CD4-positive, CD25-positive, alpha-beta regulatory T cell (primary cell): ENCODE data around the gene SUMO4. TPM values are rescaled to one million over a fixed set of nuclear protein-coding genes. Genes with fewer than 3 reads are reported as not detected.
"Not testable (repeated sequence)": the region's sequence is repeated elsewhere in the genome, so short reads cannot be mapped to it uniquely, and the experiment has no call there.

Source experiments
- ATAC-seq, 2 donors: fragments of 150-1000 bp; cut with Tn5 transposase; one replicate each; pipeline ENCODE4 v1.10.0; 2021; ENCODE audit warnings: low read depth in 2 of 2, moderate number of reproducible peaks in 2 of 2, moderate library complexity in 1 of 2
- DNase-seq, 3 donors: peaks; one replicate each; pipeline versions ENCODE4 v3.0.0 to v3.0.0-alpha.2; 2012 to 2022; ENCODE audit warnings: mixed read lengths in 1 of 3
- H3K27ac ChIP-seq: one replicate; pipeline ENCODE4 v1.7.0; 2013; ENCODE audit warnings: mild to moderate bottlenecking, low read length; ENCODE audit not compliant: insufficient read depth, poor library complexity, severe bottlenecking
- H3K27me3 ChIP-seq: one replicate; pipeline ENCODE4 v1.7.0; 2013; ENCODE audit warnings: low read length; ENCODE audit not compliant: control insufficient read depth, insufficient read depth
- H3K36me3 ChIP-seq: one replicate; pipeline ENCODE4 v1.7.0; 2013; ENCODE audit warnings: mild to moderate bottlenecking, low read length, moderate library complexity; ENCODE audit not compliant: control insufficient read depth, insufficient read depth
- H3K4me1 ChIP-seq: 2 replicates; pipeline ENCODE4 v1.7.0; 2013; ENCODE audit warnings: mild to moderate bottlenecking, low read length; ENCODE audit not compliant: insufficient read depth, control insufficient read depth, poor library complexity, severe bottlenecking
- H3K4me3 ChIP-seq: one replicate; pipeline ENCODE4 v1.7.0; 2013; ENCODE audit warnings: low read depth, mild to moderate bottlenecking, low read length, moderate library complexity
- H3K9me3 ChIP-seq, 2 experiments: 1 replicate in 1 of 2; 2 replicates in 1 of 2; pipeline ENCODE4 v1.7.0; 2013; ENCODE audit warnings: low read length in 2 of 2, mild to moderate bottlenecking in 1 of 2, moderate library complexity in 1 of 2; ENCODE audit not compliant: control insufficient read depth in 2 of 2
- H3K27ac Mint-ChIP-seq, 3 donors: one replicate each; pipeline ENCODE4 v1.8.0; 2020 to 2022; ENCODE audit warnings: mild to moderate bottlenecking in 3 of 3, mixed read lengths in 3 of 3, moderate library complexity in 2 of 3
- H3K27me3 Mint-ChIP-seq: one replicate; pipeline ENCODE4 v1.8.0; 2022; ENCODE audit warnings: mild to moderate bottlenecking, mixed read lengths
- H3K36me3 Mint-ChIP-seq: one replicate; pipeline ENCODE4 v1.8.0; 2020; ENCODE audit warnings: mixed read lengths
- H3K4me1 Mint-ChIP-seq, 4 donors: one replicate each; pipeline ENCODE4 v1.8.0; 2020 to 2022; ENCODE audit warnings: mixed read lengths in 4 of 4, mild to moderate bottlenecking in 1 of 4
- H3K4me3 Mint-ChIP-seq, 4 donors: one replicate each; pipeline ENCODE4 v1.8.0; 2020 to 2022; ENCODE audit warnings: mild to moderate bottlenecking in 4 of 4, mixed read lengths in 4 of 4, moderate library complexity in 3 of 4
- H3K9me3 Mint-ChIP-seq, 7 donors: one replicate each; pipeline ENCODE4 v1.8.0; 2020 to 2022; ENCODE audit warnings: mixed read lengths in 7 of 7, mild to moderate bottlenecking in 3 of 7, moderate library complexity in 2 of 7
- polyA plus RNA-seq, 4 donors: library from polyadenylated mRNA; unstranded; fragments of 300-500 nt; fragmentation: Illumina TruSeq; gene quantifications; one replicate each; pipeline ENCODE4 v1.2.3, GENCODE V29; 2021
- total RNA-seq: library from RNA; stranded (reverse); gene quantifications from one replicate; pipeline ENCODE4 v1.2.3, GENCODE V29; 2022

SUMO4 gene
- total and polyA plus RNA-seq, 5 donors from 2014 or later, result 0.38 to 9.0 (median 1.2) TPM

GRCh38 chr6:149440735-149441671 is 40.9 kb downstream of the SUMO4 start:
- Histone ChIP-seq H3K27ac (no peak overlapping the region), H3K9me3 (no peaks in the 10 kb centered on the region), H3K4me3 (no peak overlapping the region), H3K36me3 (no peaks in the 10 kb centered on the region), H3K27me3 (no peaks in the 10 kb centered on the region), H3K4me1 (no peaks in the 10 kb centered on the region)
- ATAC-seq, result no peak
- Mint-ChIP-seq H3K36me3 (no peaks in the 10 kb centered on the region), H3K27me3 (no peaks in the 10 kb centered on the region), H3K27ac (no peak overlapping the region), H3K9me3 (no peaks in the 10 kb centered on the region), H3K4me1 (peaks cover 5 to 30% (median 21%) of the 10 kb centered on the region in 4 donors), H3K4me3 (no peak overlapping the region)
- DNase-seq, result no peak

- H3K36me3 Mint-ChIP-seq, result no peaks in the 10 kb centered on the region
- H3K27ac Mint-ChIP-seq, result no peak overlapping the region
- no peaks in the 10 kb centered on the region for H3K9me3 Mint-ChIP-seq
- H3K36me3 ChIP-seq, result no peaks in the 10 kb centered on the region
- H3K4me3 ChIP-seq, result no peak overlapping the region
- peaks cover 5 to 30% (median 23%) of the 10 kb centered on the region in 4 donors for H3K4me1 Mint-ChIP-seq
- H3K4me1 ChIP-seq, result no peaks in the 10 kb centered on the region
- H3K27me3 ChIP-seq, result no peaks in the 10 kb centered on the region
- H3K27me3 Mint-ChIP-seq, result no peaks in the 10 kb centered on the region
- H3K4me3 Mint-ChIP-seq, result no peak overlapping the region
- no peaks in the 10 kb centered on the region for H3K9me3 ChIP-seq
- no peak for DNase-seq
- ATAC-seq, result no peak
- no peak overlapping the region for H3K27ac ChIP-seq
These were observed 41.7 kb downstream of the SUMO4 start for GRCh38 chr6:149441740-149442139.

- no peak overlapping the region for H3K27ac ChIP-seq
- H3K27me3 ChIP-seq, result no peaks in the 10 kb centered on the region
- H3K27me3 Mint-ChIP-seq, result no peaks in the 10 kb centered on the region
- H3K4me3 ChIP-seq, result no peak overlapping the region
- no peak overlapping the region for H3K4me3 Mint-ChIP-seq
- H3K36me3 Mint-ChIP-seq, result peaks cover 9% of the 10 kb centered on the region
- no peaks in the 10 kb centered on the region for H3K4me1 ChIP-seq
- peak overlapping the region in 1 of 3 donors; percentile 42 for H3K27ac Mint-ChIP-seq
- no peaks in the 10 kb centered on the region for H3K9me3 ChIP-seq
- peaks cover 1% of the 10 kb centered on the region for H3K36me3 ChIP-seq
- no peak for ATAC-seq
- H3K9me3 Mint-ChIP-seq, result no peaks in the 10 kb centered on the region
- peaks cover 0 to 24% (median 16%) of the 10 kb centered on the region in 4 donors for H3K4me1 Mint-ChIP-seq
- no peak for DNase-seq
These were observed 43.5 kb downstream of the SUMO4 start for GRCh38 chr6:149443411-149444181.

- H3K36me3 ChIP-seq, H3K4me3 Mint-ChIP-seq, H3K4me1 ChIP-seq, H3K4me3 ChIP-seq, H3K9me3 Mint-ChIP-seq, H3K27me3 Mint-ChIP-seq, DNase-seq, H3K27ac ChIP-seq, H3K9me3 ChIP-seq, H3K27me3 ChIP-seq: not testable (repeated sequence)
- H3K36me3 Mint-ChIP-seq, result peaks cover 15% of the 10 kb centered on the region
- ATAC-seq, result peak; percentile 17 to 24
- peaks cover under 1 to 14% (median 8%) of the 10 kb centered on the region in 4 donors for H3K4me1 Mint-ChIP-seq
- H3K27ac Mint-ChIP-seq, result peak overlapping the region in 1 of 3 donors; percentile 75
These were observed 44.5 kb downstream of the SUMO4 start for GRCh38 chr6:149444360-149445094.

GRCh38 chr6:149445095-149445466 is 45.0 kb downstream of the SUMO4 start:
- Histone ChIP-seq H3K4me1 (no peaks in the 10 kb centered on the region), H3K36me3 (peaks cover 13% of the 10 kb centered on the region), H3K27me3 (no peaks in the 10 kb centered on the region), H3K4me3 (no peak overlapping the region), H3K9me3 (no peaks in the 10 kb centered on the region), H3K27ac (no peak overlapping the region)
- Mint-ChIP-seq H3K4me3 (no peak overlapping the region), H3K9me3 (no peaks in the 10 kb centered on the region), H3K27me3 (no peaks in the 10 kb centered on the region), H3K36me3 (peaks cover 20% of the 10 kb centered on the region), H3K27ac (peak overlapping the region in 2 of 3 donors; percentile 69 to 82), H3K4me1 (peaks cover 5 to 15% (median 10%) of the 10 kb centered on the region in 4 donors)
- DNase-seq (no peak), ATAC-seq (peak; percentile 30 to 35)

GRCh38 chr6:149445573-149445972 is 45.5 kb downstream of the SUMO4 start:
- no peaks in the 10 kb centered on the region for H3K4me1 ChIP-seq
- H3K36me3 ChIP-seq, result peaks cover 18% of the 10 kb centered on the region
- no peaks in the 10 kb centered on the region for H3K27me3 Mint-ChIP-seq
- H3K27me3 ChIP-seq, result no peaks in the 10 kb centered on the region
- DNase-seq (no peak), ATAC-seq (peak; percentile 4 to 8)
- no peak overlapping the region for H3K4me3 ChIP-seq
- H3K36me3 Mint-ChIP-seq, result peaks cover 21% of the 10 kb centered on the region
- no peaks in the 10 kb centered on the region for H3K9me3 Mint-ChIP-seq
- no peak overlapping the region for H3K27ac ChIP-seq
- no peaks in the 10 kb centered on the region for H3K9me3 ChIP-seq
- H3K4me3 Mint-ChIP-seq, result no peak overlapping the region
- peak overlapping the region in 2 of 3 donors; percentile 69 for H3K27ac Mint-ChIP-seq
- H3K4me1 Mint-ChIP-seq, result peaks cover 5 to 15% (median 10%) of the 10 kb centered on the region in 4 donors

GRCh38 chr6:149446791-149447376 is 46.8 kb downstream of the SUMO4 start:
- H3K27me3 ChIP-seq, result no peaks in the 10 kb centered on the region
- H3K4me1 ChIP-seq, result no peaks in the 10 kb centered on the region
- peaks cover 5 to 15% (median 10%) of the 10 kb centered on the region in 4 donors for H3K4me1 Mint-ChIP-seq
- H3K9me3 Mint-ChIP-seq, result no peaks in the 10 kb centered on the region
- H3K36me3 ChIP-seq, result peaks cover 26% of the 10 kb centered on the region
- ATAC-seq (no peak), DNase-seq (no peak)
- no peak overlapping the region for H3K4me3 ChIP-seq
- H3K36me3 Mint-ChIP-seq, result peaks cover 24% of the 10 kb centered on the region
- H3K27ac ChIP-seq, result peak overlapping the region; percentile 41
- H3K9me3 ChIP-seq, result no peaks in the 10 kb centered on the region
- H3K27me3 Mint-ChIP-seq, result no peaks in the 10 kb centered on the region
- H3K4me3 Mint-ChIP-seq, result no peak overlapping the region
- H3K27ac Mint-ChIP-seq, result peak overlapping the region in 1 of 3 donors; percentile 48
